Measurements from ENCODE around the gene CEACAM8.
"Not testable (repeated sequence)": the region's sequence is repeated elsewhere in the genome, so short reads cannot be mapped to it uniquely, and the experiment has no call there.

The CEACAM8 gene

GRCh38 chr19:42554046-42554575 is 40.6 kb downstream of the CEACAM8 start:
- no peak for TF ChIP-seq CTCF (IDR thresholded peaks at IDR 0.05; ENCODE audit: low read depth, low read length, missing control alignments)
- DNase-seq (ENCODE audit: extremely low read depth, low read depth) = no peak
- H3K4me3 ChIP-seq (replicated peaks; ENCODE audit: low read depth, low read length) = no peak overlapping the region

- TF ChIP-seq CTCF (IDR thresholded peaks at IDR 0.05; ENCODE audit: low read depth, low read length, missing control alignments) = no peak
- peak; percentile 56 for DNase-seq (ENCODE audit: extremely low read depth, low read depth)
Observed at GRCh38 chr19:42553292-42554045, 41.3 kb downstream of the CEACAM8 start.

GRCh38 chr19:42552086-42553065 is 42.3 kb downstream of the CEACAM8 start:
- TF ChIP-seq CTCF (IDR thresholded peaks at IDR 0.05; ENCODE audit: low read depth, low read length, missing control alignments) = no peak
- no peak for DNase-seq (ENCODE audit: extremely low read depth, low read depth)
- H3K4me3 ChIP-seq (replicated peaks; ENCODE audit: low read depth, low read length) = no peak overlapping the region

More at GRCh38 chr19:42553292-42554045, 41.3 kb downstream of the CEACAM8 start:
- no peak overlapping the region for H3K4me3 ChIP-seq (replicated peaks; ENCODE audit: low read depth, low read length)

GRCh38 chr19:42550521-42550920 is 44.2 kb downstream of the CEACAM8 start:
- not testable (repeated sequence) for H3K4me3 ChIP-seq (replicated peaks; ENCODE audit: low read depth, low read length); DNase-seq (ENCODE audit: extremely low read depth, low read depth)

- H3K4me3 ChIP-seq (replicated peaks; ENCODE audit: low read depth, low read length); DNase-seq (ENCODE audit: extremely low read depth, low read depth): not testable (repeated sequence)
Observed at GRCh38 chr19:42549067-42549466, 45.7 kb downstream of the CEACAM8 start.

- DNase-seq (ENCODE audit: extremely low read depth, low read depth) = no peak
- H3K4me3 ChIP-seq (replicated peaks; ENCODE audit: low read depth, low read length) = no peak overlapping the region
- no peak for TF ChIP-seq CTCF (IDR thresholded peaks at IDR 0.05; ENCODE audit: low read depth, low read length, missing control alignments)
Observed at GRCh38 chr19:42548552-42548951, 46.2 kb downstream of the CEACAM8 start.

GRCh38 chr19:42547929-42548328 is 46.8 kb downstream of the CEACAM8 start:
- DNase-seq (ENCODE audit: extremely low read depth, low read depth) = no peak
- no peak for TF ChIP-seq CTCF (IDR thresholded peaks at IDR 0.05; ENCODE audit: low read depth, low read length, missing control alignments)
- no peak overlapping the region for H3K4me3 ChIP-seq (replicated peaks; ENCODE audit: low read depth, low read length)
